Parathyroid adenoma (tissue), 2 donors: ENCODE measurements around the gene SKP1.

Experiments used
- H2AFZ ChIP-seq: fragments of 300-600 bp; sonication (generic); one replicate; pipeline ENCODE4 v1.7.0; 2017; ENCODE audit warnings: antibody characterized with exemption, mild to moderate bottlenecking
- H3K27ac ChIP-seq: fragments of 300-600 bp; sonication (generic); one replicate; pipeline ENCODE4 v1.7.0; 2017
- H3K27me3 ChIP-seq: fragments of 300-600 bp; sonication (generic); one replicate; pipeline ENCODE4 v1.7.0; 2017; ENCODE audit warnings: low read length; ENCODE audit not compliant: control insufficient read depth, insufficient read depth
- H3K36me3 ChIP-seq: fragments of 300-600 bp; sonication (generic); one replicate; pipeline ENCODE4 v1.7.0; 2017; ENCODE audit warnings: low read length; ENCODE audit not compliant: control insufficient read depth, insufficient read depth
- H3K4me1 ChIP-seq: fragments of 300-600 bp; sonication (generic); one replicate; pipeline ENCODE4 v1.7.0; 2017; ENCODE audit warnings: control low read depth
- H3K4me2 ChIP-seq: fragments of 300-600 bp; sonication (generic); one replicate; pipeline ENCODE4 v1.7.0; 2017; ENCODE audit warnings: low read length
- H3K4me3 ChIP-seq: fragments of 300-600 bp; sonication (generic); one replicate; pipeline ENCODE4 v1.7.0; 2017; ENCODE audit warnings: low read depth, low read length
- H3K79me2 ChIP-seq: fragments of 300-600 bp; sonication (generic); one replicate; pipeline ENCODE4 v1.7.0; 2017; ENCODE audit warnings: control low read depth
- H3K9ac ChIP-seq: fragments of 300-600 bp; sonication (generic); one replicate; pipeline ENCODE4 v1.7.0; 2017; ENCODE audit warnings: mild to moderate bottlenecking
- H3K9me3 ChIP-seq: fragments of 300-600 bp; sonication (generic); one replicate; pipeline ENCODE4 v1.7.0; 2017; ENCODE audit warnings: low read length; ENCODE audit not compliant: control insufficient read depth
- CTCF ChIP-seq: fragments of 300-600 bp; sonication (generic); IDR thresholded peaks from one replicate; pipeline ENCODE4 v1.7.0; 2017; ENCODE audit warnings: antibody characterized with exemption, mild to moderate bottlenecking
- donor health status: primary hyperparathyroidism.

The SKP1 gene

GRCh38 chr5:134204575-134204974 lies 27.8 kb upstream of the SKP1 start:
- no peaks in the 10 kb centered on the region for H3K36me3 ChIP-seq
- H3K4me3 ChIP-seq = no peak overlapping the region
- H2AFZ ChIP-seq = no peak overlapping the region
- no peak overlapping the region for H3K27ac ChIP-seq
- peaks cover 20% of the 10 kb centered on the region for H3K4me1 ChIP-seq
- peaks cover 71% of the 10 kb centered on the region for H3K79me2 ChIP-seq
- TF ChIP-seq CTCF = no peak
- H3K9ac ChIP-seq = no peak overlapping the region
- no peaks in the 10 kb centered on the region for H3K27me3 ChIP-seq
- H3K4me2 ChIP-seq = no peak overlapping the region
- no peaks in the 10 kb centered on the region for H3K9me3 ChIP-seq

GRCh38 chr5:134203630-134204029 lies 26.9 kb upstream of the SKP1 start:
- peaks cover 17% of the 10 kb centered on the region for H3K4me1 ChIP-seq
- no peaks in the 10 kb centered on the region for H3K9me3 ChIP-seq
- H3K27me3 ChIP-seq = no peaks in the 10 kb centered on the region
- no peak overlapping the region for H3K27ac ChIP-seq
- no peak overlapping the region for H3K4me2 ChIP-seq
- no peak overlapping the region for H3K4me3 ChIP-seq
- no peak for TF ChIP-seq CTCF
- no peak overlapping the region for H3K9ac ChIP-seq
- H3K36me3 ChIP-seq = no peaks in the 10 kb centered on the region
- no peak overlapping the region for H2AFZ ChIP-seq
- peaks cover 67% of the 10 kb centered on the region for H3K79me2 ChIP-seq

- no peak overlapping the region for H3K27ac ChIP-seq
- H3K79me2 ChIP-seq = peaks cover 12% of the 10 kb centered on the region
- H3K36me3 ChIP-seq = no peaks in the 10 kb centered on the region
Measured at GRCh38 chr5:134195666-134196065, 18.9 kb upstream of the SKP1 start.

GRCh38 chr5:134189031-134189430 lies 12.3 kb upstream of the SKP1 start:
- Histone ChIP-seq H3K9me3 (no peaks in the 10 kb centered on the region), H3K4me3 (no peak overlapping the region), H3K4me2 (no peak overlapping the region), H3K79me2 (peaks cover 16% of the 10 kb centered on the region), H2AFZ (no peak overlapping the region), H3K27me3 (no peaks in the 10 kb centered on the region), H3K36me3 (no peaks in the 10 kb centered on the region), H3K9ac (no peak overlapping the region), H3K4me1 (peaks cover 19% of the 10 kb centered on the region), H3K27ac (no peak overlapping the region)
- TF ChIP-seq CTCF = no peak

More at GRCh38 chr5:134195666-134196065, 18.9 kb upstream of the SKP1 start:
- no peak overlapping the region for H3K4me2 ChIP-seq
- H3K4me1 ChIP-seq = peaks cover 5% of the 10 kb centered on the region
- TF ChIP-seq CTCF = no peak
- H3K9ac ChIP-seq = no peak overlapping the region
- no peak overlapping the region for H3K4me3 ChIP-seq
- no peaks in the 10 kb centered on the region for H3K9me3 ChIP-seq
- H2AFZ ChIP-seq = no peak overlapping the region
- no peaks in the 10 kb centered on the region for H3K27me3 ChIP-seq

- Histone ChIP-seq H3K9ac (no peak overlapping the region), H3K4me3 (no peak overlapping the region), H3K36me3 (no peaks in the 10 kb centered on the region), H3K4me1 (peaks cover 19% of the 10 kb centered on the region), H2AFZ (no peak overlapping the region), H3K9me3 (no peaks in the 10 kb centered on the region), H3K27ac (no peak overlapping the region), H3K27me3 (no peaks in the 10 kb centered on the region), H3K4me2 (peak overlapping the region; percentile 27), H3K79me2 (peaks cover 23% of the 10 kb centered on the region)
- no peak for TF ChIP-seq CTCF
Measured at GRCh38 chr5:134188092-134188491, 11.3 kb upstream of the SKP1 start.
